ENCODE data around the gene RMND1. TPM values are rescaled to one million over a fixed set of nuclear protein-coding genes. Genes with fewer than 3 reads are reported as not detected.
A peak's percentile ranks its signal among the peaks of the same experiment; 100 is the strongest.

RMND1 gene
- total RNA-seq = 10 to 100 TPM; 19.1 to 62.4 (median 25.3) TPM
- polyA plus RNA-seq = 10 to 100 TPM; 24.7 to 30.2 (median 29.4) TPM
- long read RNA-seq, donor 1, transcript RMND1-203 (12 exons, 2,003 nt) = major isoform, 14 of 27 reads
- long read RNA-seq, donor 1, partial matches to known transcripts = 9 of 27 reads
- long read RNA-seq, donor 1, other reads (novel, unspliced or antisense) = 0 of 27 reads
- long read RNA-seq, donor 2, partial matches to known transcripts = 5 of 12 reads
- long read RNA-seq, donor 2, other reads (novel, unspliced or antisense) = 0 of 12 reads
- long read RNA-seq, donor 3, transcript RMND1-203 (12 exons, 2,003 nt) = major isoform, 7 of 9 reads
- long read RNA-seq, donor 3, partial matches to known transcripts = 0 of 9 reads
- long read RNA-seq, donor 3, other reads (novel, unspliced or antisense) = 0 of 9 reads
- long read RNA-seq, donor 4, transcript RMND1-203 (12 exons, 2,003 nt) = major isoform, 11 of 13 reads
- long read RNA-seq, donor 4, partial matches to known transcripts = 2 of 13 reads
- long read RNA-seq, donor 4, other reads (novel, unspliced or antisense) = 0 of 13 reads
- long read RNA-seq, donor 5, transcript RMND1-203 (12 exons, 2,003 nt) = major isoform, 22 of 29 reads
- long read RNA-seq, donor 5, partial matches to known transcripts = 1 of 29 reads
- long read RNA-seq, donor 5, other reads (novel, unspliced or antisense) = 5 of 29 reads
- long read RNA-seq, donor 6, partial matches to known transcripts = 1 of 8 reads
- long read RNA-seq, donor 6, other reads (novel, unspliced or antisense) = 3 of 8 reads
- long read RNA-seq, donor 7, partial matches to known transcripts = 0 of 4 reads
- long read RNA-seq, donor 7, other reads (novel, unspliced or antisense) = 0 of 4 reads
- long read RNA-seq, donor 8, transcript RMND1-203 (12 exons, 2,003 nt) = major isoform, 12 of 47 reads
- long read RNA-seq, donor 8, partial matches to known transcripts = 31 of 47 reads
- long read RNA-seq, donor 8, other reads (novel, unspliced or antisense) = 0 of 47 reads
- long read RNA-seq, donor 9, transcript RMND1-203 (12 exons, 2,003 nt) = major isoform, 12 of 21 reads
- long read RNA-seq, donor 9, partial matches to known transcripts = 8 of 21 reads
- long read RNA-seq, donor 9, other reads (novel, unspliced or antisense) = 0 of 21 reads
- long read RNA-seq, donor 10, partial matches to known transcripts = 0 of 9 reads
- long read RNA-seq, donor 10, other reads (novel, unspliced or antisense) = 0 of 9 reads

- peak within 1 kb of the TSS; percentile 77 to 98 (median 80) for H3K4me3 ChIP-seq
- H3K36me3 ChIP-seq (replicated peaks in 1 of 2) = no peaks in the 10 kb centered on the region
- intact Hi-C loops (cut with DNase I) = no loop called here
- H3K27ac ChIP-seq = peak within 1 kb of the TSS; percentile 81 to 97 (median 92)
- WGBS, 4 donors = 0 to 1% (median 1%) methylated on average over 36 to 74 of the region's 74 CpGs
- DNase-seq = peak; percentile 100
- peaks cover 12 to 25% of the 10 kb centered on the region in 2 donors for H3K4me1 ChIP-seq (replicated peaks in 1 of 2)
- no peaks in the 10 kb centered on the region for H3K27me3 ChIP-seq
- TF ChIP-seq CTCF (IDR thresholded peaks at IDR 0.05) (no peak), POLR2A (IDR thresholded peaks at IDR 0.05) (peak; percentile 50 to 85)
- H3K9me3 ChIP-seq (replicated peaks in 1 of 3) = no peaks in the 10 kb centered on the region
Observed at GRCh38 chr6:151451950-151452749, at the start of gene RMND1. Gene RMND1, minus strand, starts transcription at chr6:151452126. Its CDS starts 6,315 bp downstream, at chr6:151445811.

DNA sequence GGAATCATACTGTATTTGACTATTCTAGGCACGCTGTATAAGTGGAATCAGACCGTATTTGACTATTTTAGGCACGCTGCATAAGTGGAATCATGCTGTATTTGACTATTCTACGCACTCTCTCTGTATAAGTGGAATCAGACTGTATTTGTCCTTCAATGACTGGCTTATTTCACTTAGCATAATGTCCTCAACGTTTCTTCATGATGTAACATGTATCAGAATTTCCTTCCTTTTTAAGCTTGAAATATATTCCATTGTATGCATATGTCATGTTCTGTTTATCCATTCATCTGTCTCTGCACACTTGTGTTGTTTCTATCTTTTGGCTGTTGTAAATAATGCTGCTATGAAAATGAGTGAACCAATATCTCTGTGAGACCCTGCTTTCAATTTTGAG lies 47.6 kb upstream of the RMND1 start:
- peak overlapping the region in 2 of 5 donors; percentile 24 to 85 for H3K27ac ChIP-seq
- H3K36me3 ChIP-seq (replicated peaks in 1 of 2) = no peaks in the 10 kb centered on the region
- H3K4me1 ChIP-seq (replicated peaks in 1 of 2) = peaks cover 25 to 34% of the 10 kb centered on the region in 2 donors
- no peak for TF ChIP-seq CTCF (IDR thresholded peaks at IDR 0.05)
- no peak for TF ChIP-seq POLR2A (IDR thresholded peaks at IDR 0.05)
- no peaks in the 10 kb centered on the region for H3K27me3 ChIP-seq
- H3K4me3 ChIP-seq = no peak overlapping the region
- DNase-seq = no peak
- intact Hi-C loops (cut with DNase I) = no loop called here
- 56 to 70% (median 67%) methylated on average over 5 of the region's 5 CpGs for WGBS, 4 donors
- H3K9me3 ChIP-seq (replicated peaks in 1 of 3) = no peaks in the 10 kb centered on the region

GRCh38 chr6:151498327-151498726 lies 46.4 kb upstream of the RMND1 start:
- DNase-seq = no peak
- Histone ChIP-seq H3K27me3 (no peaks in the 10 kb centered on the region), H3K36me3 (replicated peaks in 1 of 2) (no peaks in the 10 kb centered on the region), H3K4me3 (peak overlapping the region in 1 of 4 donors; percentile 9), H3K9me3 (replicated peaks in 1 of 3) (no peaks in the 10 kb centered on the region), H3K4me1 (replicated peaks in 1 of 2) (peaks cover 20 to 29% of the 10 kb centered on the region in 2 donors), H3K27ac (peak overlapping the region in 3 of 5 donors; percentile 26 to 85 (median 46))
- 67 to 73% (median 71%) methylated on average over 1 of the region's 1 CpG for WGBS, 4 donors
- intact Hi-C loops (cut with DNase I) = no loop called here
- TF ChIP-seq POLR2A (IDR thresholded peaks at IDR 0.05) = no peak
- no peak for TF ChIP-seq CTCF (IDR thresholded peaks at IDR 0.05)

All from adrenal gland (tissue), 19 donors.